K562 (cell line): ENCODE results near the gene HSF5. TPM values are rescaled to one million over a fixed set of nuclear protein-coding genes. Genes with fewer than 3 reads are reported as not detected.

Experiments used
- DIDO1 ChIP-seq: fragments of 450-650 bp; IDR thresholded peaks from 2 replicates; pipeline ENCODE4 v1.6.1; 2016; ENCODE audit warnings: low read depth, missing biosample characterization, missing genetic modification characterization
- ESRRA ChIP-seq: fragments of 450-650 bp; IDR thresholded peaks from 2 replicates; pipeline ENCODE4 v1.6.1; 2014; ENCODE audit warnings: low read depth, mild to moderate bottlenecking, moderate library complexity, borderline replicate concordance
- ETV6 ChIP-seq, 3 experiments: fragments of 150-350 bp in 1 of 3; sonication (generic) in 1 of 3; formaldehyde crosslinking in 1 of 3; IDR thresholded peaks; 2 replicates each; pipeline versions ENCODE4 v1.6.1 to v1.8.0; 2014 to 2022; ENCODE audit warnings: borderline replicate concordance in 2 of 3, low read depth in 2 of 3, antibody characterized with exemption in 1 of 3, low read length in 1 of 3, mild to moderate bottlenecking in 1 of 3, missing genetic modification reagents in 1 of 3
- FOXA3 ChIP-seq, 2 experiments: fragments of 450-650 bp in 1 of 2; sonication (generic) in 1 of 2; formaldehyde crosslinking; IDR thresholded peaks in 1 of 2; conservative IDR thresholded peaks in 1 of 2; 2 replicates each; pipeline versions ENCODE4 v1.4.0 to v1.8.0; 2020 to 2022; ENCODE audit warnings: mild to moderate bottlenecking in 2 of 2, missing genetic modification reagents in 1 of 2
- HNRNPLL ChIP-seq: fragments of 200-400 bp; formaldehyde crosslinking; IDR thresholded peaks from 2 replicates; pipeline ENCODE4 v1.6.1; 2017; ENCODE audit warnings: low read length, low read depth, mild to moderate bottlenecking; ENCODE audit not compliant: poor library complexity, severe bottlenecking
- KDM2B ChIP-seq: fragments of 250-450 bp; sonication (Bioruptor Pico); IDR thresholded peaks from 2 replicates; pipeline ENCODE4 v1.8.0; 2021; ENCODE audit warnings: mild to moderate bottlenecking, moderate library complexity
- L3MBTL2 ChIP-seq: fragments of 450-650 bp; IDR thresholded peaks from 2 replicates; pipeline ENCODE4 v1.6.1; 2016; ENCODE audit warnings: mild to moderate bottlenecking, moderate library complexity
- MEF2A ChIP-seq: IDR thresholded peaks from 2 replicates; pipeline ENCODE4 v1.6.1; 2011; ENCODE audit warnings: low read depth, mild to moderate bottlenecking, low read length, moderate library complexity; ENCODE audit not compliant: control insufficient read depth
- PHF20 ChIP-seq: fragments of 450-650 bp; IDR thresholded peaks from 2 replicates; pipeline ENCODE4 v1.6.1; 2018; ENCODE audit not compliant: partially characterized antibody
- PHF8 ChIP-seq: fragments of 200-600 bp; sonication (generic); IDR thresholded peaks from 2 replicates; pipeline ENCODE4 v1.6.1; 2012; ENCODE audit warnings: mixed run types, mild to moderate bottlenecking, inconsistent platforms, low read length, moderate library complexity, borderline replicate concordance
- PYGO2 ChIP-seq: fragments of 450-650 bp; IDR thresholded peaks from 2 replicates; pipeline ENCODE4 v1.6.1; 2016; ENCODE audit warnings: mild to moderate bottlenecking, missing genetic modification characterization, moderate library complexity, missing compliant biosample characterization
- SMARCB1 ChIP-seq: IDR thresholded peaks from 2 replicates; pipeline ENCODE4 v1.6.1; 2011; ENCODE audit warnings: improper control_type of control experiment, low read depth; ENCODE audit not compliant: insufficient read length
- THRAP3 ChIP-seq: fragments of 450-650 bp; IDR thresholded peaks from 2 replicates; pipeline ENCODE4 v1.6.1; 2016; ENCODE audit warnings: mild to moderate bottlenecking, inconsistent platforms, borderline replicate concordance
- ZNF217 ChIP-seq: sonication (generic); formaldehyde crosslinking; IDR thresholded peaks from 2 replicates; pipeline ENCODE4 v1.8.0; 2022; ENCODE audit warnings: mild to moderate bottlenecking, missing genetic modification reagents
- polyA plus RNA-seq, 8 experiments: library from polyadenylated mRNA; depleted of rRNA in 4 of 8; stranded (reverse) in 5 of 8; unstranded in 3 of 8; fragments of >200 nt; fragmentation: Nextera tagmentation in 2 of 8; fragmentation: Illumina TruSeq in 1 of 8; extraction: Ambion mirVana in 2 of 8; extraction: Trizol in 1 of 8; gene quantifications; 2 replicates each; pipeline versions ENCODE4 v1.2.1 to v1.2.3, GENCODE V29; 2011 to 2014; ENCODE audit warnings: inconsistent platforms in 1 of 8, missing spikeins in 1 of 8
- total RNA-seq, 7 experiments: library from RNA; depleted of rRNA in 6 of 7; stranded (reverse); fragments of >200 nt in 6 of 7; fragmentation: Illumina TruSeq in 2 of 7; extraction: Trizol in 2 of 7; gene quantifications; 2 replicates each; pipeline versions ENCODE4 v1.2.1 to v1.2.3, GENCODE V29; 2011 to 2021; ENCODE audit warnings: low replicate concordance in 1 of 7
- TF ChIP-seq, protein P1 (sequence below): fragments of 250-450 bp; sonication (Bioruptor Pico); IDR thresholded peaks from 2 replicates; pipeline ENCODE4 v1.8.0; 2021; ENCODE audit warnings: moderate library complexity, mild to moderate bottlenecking, inconsistent platforms
- TF ChIP-seq, protein P2 (sequence below): sonication (generic); formaldehyde crosslinking; IDR thresholded peaks from 2 replicates; pipeline ENCODE4 v1.8.0; 2022; ENCODE audit warnings: mild to moderate bottlenecking, missing genetic modification reagents

Gene HSF5
- total and polyA plus RNA-seq, 9 of the 15 experiments (the other 6 are each of a cell fraction or from before 2014, with no cell fraction given) = 0.04 TPM; not detected in 8

DNA sequence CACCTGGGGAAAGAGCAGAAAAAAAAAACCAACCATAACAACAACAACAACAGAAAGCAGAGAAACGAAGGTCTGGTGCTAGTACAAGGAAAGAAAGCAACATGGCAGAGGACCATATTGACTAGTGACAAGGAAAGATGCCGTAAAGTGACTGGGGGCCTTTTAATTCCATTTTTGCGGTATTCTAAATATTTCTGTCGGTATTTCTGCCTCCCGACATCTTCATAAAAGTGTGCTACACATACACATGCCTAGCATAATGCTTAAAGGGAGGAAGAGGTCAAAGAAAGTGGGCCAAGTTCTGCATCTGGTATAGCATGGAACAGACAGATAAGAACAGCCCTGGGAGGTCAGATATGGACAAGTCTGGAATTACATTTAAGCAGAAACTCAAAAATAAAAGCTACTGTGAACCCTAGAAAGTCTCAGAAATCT is 51.4 kb downstream of the HSF5 start (continued):
- no peak for TF ChIP-seq FOXA3 (CRISPR knock-in tag; conservative IDR thresholded peaks at IDR 0.05 in 1 of 2, IDR thresholded peaks at IDR 0.05 in 1 of 2)
- TF ChIP-seq ZNF217 (CRISPR knock-in tag) = no peak
- no peak for TF ChIP-seq PYGO2 (tag)
- TF ChIP-seq SMARCB1 = no peak
- no peak for TF ChIP-seq PHF8
- TF ChIP-seq ETV6 (IDR thresholded peaks at IDR 0.05; ENCODE audit: borderline replicate concordance in 1 of 2, low read depth in 2 of 2, low read length in 1 of 2) = no peak
- TF ChIP-seq ETV6 (CRISPR knock-in tag; IDR thresholded peaks at IDR 0.05; ENCODE audit: borderline replicate concordance) = no peak
- TF ChIP-seq PHF20 = no peak
- TF ChIP-seq, protein P1, sequence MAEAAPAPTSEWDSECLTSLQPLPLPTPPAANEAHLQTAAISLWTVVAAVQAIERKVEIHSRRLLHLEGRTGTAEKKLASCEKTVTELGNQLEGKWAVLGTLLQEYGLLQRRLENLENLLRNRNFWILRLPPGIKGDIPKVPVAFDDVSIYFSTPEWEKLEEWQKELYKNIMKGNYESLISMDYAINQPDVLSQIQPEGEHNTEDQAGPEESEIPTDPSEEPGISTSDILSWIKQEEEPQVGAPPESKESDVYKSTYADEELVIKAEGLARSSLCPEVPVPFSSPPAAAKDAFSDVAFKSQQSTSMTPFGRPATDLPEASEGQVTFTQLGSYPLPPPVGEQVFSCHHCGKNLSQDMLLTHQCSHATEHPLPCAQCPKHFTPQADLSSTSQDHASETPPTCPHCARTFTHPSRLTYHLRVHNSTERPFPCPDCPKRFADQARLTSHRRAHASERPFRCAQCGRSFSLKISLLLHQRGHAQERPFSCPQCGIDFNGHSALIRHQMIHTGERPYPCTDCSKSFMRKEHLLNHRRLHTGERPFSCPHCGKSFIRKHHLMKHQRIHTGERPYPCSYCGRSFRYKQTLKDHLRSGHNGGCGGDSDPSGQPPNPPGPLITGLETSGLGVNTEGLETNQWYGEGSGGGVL (CRISPR knock-in tag) = no peak
- no peak for TF ChIP-seq THRAP3
- TF ChIP-seq ESRRA = 0 out of 2 replicates have a peak, but pooled peaks have one; percentile 41
- 0 out of 2 replicates have a peak, but pooled peaks have one; percentile 36 for TF ChIP-seq MEF2A
- TF ChIP-seq HNRNPLL = no peak
- no peak for TF ChIP-seq KDM2B (CRISPR knock-in tag)
- no peak for TF ChIP-seq DIDO1
- TF ChIP-seq, protein P2, sequence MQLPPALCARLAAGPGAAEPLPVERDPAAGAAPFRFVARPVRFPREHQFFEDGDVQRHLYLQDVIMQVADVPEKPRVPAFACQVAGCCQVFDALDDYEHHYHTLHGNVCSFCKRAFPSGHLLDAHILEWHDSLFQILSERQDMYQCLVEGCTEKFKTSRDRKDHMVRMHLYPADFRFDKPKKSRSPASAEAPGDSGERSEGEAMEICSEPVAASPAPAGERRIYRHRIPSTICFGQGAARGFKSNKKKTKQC = no peak
- peak; percentile 78 for TF ChIP-seq L3MBTL2
